ENCODE data around the gene ZNF296. TPM values are rescaled to one million over a fixed set of nuclear protein-coding genes. Genes with fewer than 3 reads are reported as not detected.

ZNF296 gene
- total RNA-seq, 4 donors from 2014 or later, result 2.1 to 5.5 (median 5.4) TPM; not detected in 1

GRCh38 chr19:45101806-45102205 is 25.5 kb upstream of the ZNF296 start:
- Histone ChIP-seq H3K4me1 (peaks cover 12 to 90% (median 21%) of the 10 kb centered on the region in 4 donors), H3K27me3 (no peaks in the 10 kb centered on the region), H3K4me3 (no peak overlapping the region), H3K27ac (peak overlapping the region in 3 of 4 donors; percentile 51 to 88 (median 87)), H3K36me3 (no peaks in the 10 kb centered on the region), H3K9me3 (no peaks in the 10 kb centered on the region)
- DNase-seq, result no peak
- no peak for TF ChIP-seq POLR2A (IDR thresholded peaks at IDR 0.05)
- TF ChIP-seq CTCF (IDR thresholded peaks at IDR 0.05), result no peak

GRCh38 chr19:45100846-45101252 is 24.6 kb upstream of the ZNF296 start:
- Histone ChIP-seq H3K9me3 (no peaks in the 10 kb centered on the region), H3K27ac (peak overlapping the region in 3 of 4 donors; percentile 51 to 88 (median 87)), H3K4me1 (peaks cover 12 to 99% (median 21%) of the 10 kb centered on the region in 4 donors), H3K36me3 (no peaks in the 10 kb centered on the region), H3K4me3 (peak overlapping the region in 1 of 4 donors; percentile 14), H3K27me3 (no peaks in the 10 kb centered on the region)
- peak in 2 of 3 donors; percentile 78 to 80 for DNase-seq
- TF ChIP-seq CTCF (IDR thresholded peaks at IDR 0.05), result no peak
- TF ChIP-seq POLR2A (IDR thresholded peaks at IDR 0.05), result peak in 1 of 2 donors; percentile 20

- Histone ChIP-seq H3K4me3 (peak overlapping the region in 2 of 4 donors; percentile 0 to 33), H3K9me3 (no peaks in the 10 kb centered on the region), H3K27ac (peak overlapping the region in 3 of 4 donors; percentile 51 to 88 (median 87)), H3K4me1 (peaks cover 12 to 99% (median 21%) of the 10 kb centered on the region in 4 donors), H3K27me3 (no peaks in the 10 kb centered on the region), H3K36me3 (no peaks in the 10 kb centered on the region)
- no peak for TF ChIP-seq CTCF (IDR thresholded peaks at IDR 0.05)
- TF ChIP-seq POLR2A (IDR thresholded peaks at IDR 0.05), result no peak
- no peak for DNase-seq
Measured at GRCh38 chr19:45100201-45100600, 23.9 kb upstream of the ZNF296 start.

- no peaks in the 10 kb centered on the region for H3K36me3 ChIP-seq
Measured at GRCh38 chr19:45099467-45100191, 23.4 kb upstream of the ZNF296 start.

More at GRCh38 chr19:45099467-45100191, 23.4 kb upstream of the ZNF296 start:
- H3K4me3 ChIP-seq, result peak overlapping the region in 2 of 4 donors; percentile 0 to 33
- no peak for TF ChIP-seq CTCF (IDR thresholded peaks at IDR 0.05)
- TF ChIP-seq POLR2A (IDR thresholded peaks at IDR 0.05), result peak; percentile 33 to 68
- no peaks in the 10 kb centered on the region for H3K9me3 ChIP-seq
- no peaks in the 10 kb centered on the region for H3K27me3 ChIP-seq
- DNase-seq, result peak in 2 of 3 donors; percentile 73 to 79
- H3K4me1 ChIP-seq, result peaks cover 13 to 99% (median 19%) of the 10 kb centered on the region in 4 donors
- H3K27ac ChIP-seq, result peak overlapping the region in 3 of 4 donors; percentile 51 to 88 (median 87)
